Astrocyte (in vitro differentiated cells and primary cell): ENCODE data around the gene SAAL1. TPM values are rescaled to one million over a fixed set of nuclear protein-coding genes. Genes with fewer than 3 reads are reported as not detected.

Source experiments
- DNase-seq: peaks from one replicate; pipeline ENCODE4 v3.0.0-alpha.2; 2010; ENCODE audit warnings: low read depth
- FAIRE-seq: peaks from 2 replicates; lab custom pipeline; 2011; peaks lifted over from hg19 to GRCh38; lab: Jason Lieb, UNC
- H2AFZ ChIP-seq: 2 replicates; pipeline ENCODE4 v1.6.0; 2012; ENCODE audit warnings: low read depth, low read length, inconsistent platforms
- H3K27ac ChIP-seq: 2 replicates; pipeline ENCODE4 v1.5.1; 2011; ENCODE audit warnings: low read depth, low read length, inconsistent platforms
- H3K27me3 ChIP-seq: 2 replicates; pipeline ENCODE4 v1.6.0; 2011; ENCODE audit warnings: low read length, inconsistent platforms; ENCODE audit not compliant: insufficient read depth
- H3K36me3 ChIP-seq: 2 replicates; pipeline ENCODE4 v1.5.1; 2011; ENCODE audit warnings: low read length, inconsistent platforms; ENCODE audit not compliant: insufficient read depth
- H3K4me1 ChIP-seq: 2 replicates; pipeline ENCODE4 v1.5.1; 2011; ENCODE audit warnings: low read length, inconsistent platforms; ENCODE audit not compliant: insufficient read depth
- H3K4me2 ChIP-seq: 2 replicates; pipeline ENCODE4 v1.6.0; 2012; ENCODE audit warnings: low read length, inconsistent platforms
- H3K4me3 ChIP-seq: 2 replicates; pipeline ENCODE4 v1.5.1; 2011; ENCODE audit warnings: low read depth, mild to moderate bottlenecking, low read length, inconsistent platforms; ENCODE audit not compliant: insufficient read depth
- H3K79me2 ChIP-seq: 2 replicates; pipeline ENCODE4 v1.6.0; 2012; ENCODE audit warnings: mild to moderate bottlenecking, low read length, inconsistent platforms; ENCODE audit not compliant: insufficient read depth
- H3K9ac ChIP-seq: 2 replicates; pipeline ENCODE4 v1.6.0; 2012; ENCODE audit warnings: mild to moderate bottlenecking, low read length, inconsistent platforms
- H3K9me3 ChIP-seq: 2 replicates; pipeline ENCODE4 v1.5.1; 2012; ENCODE audit warnings: low read depth, mild to moderate bottlenecking, low read length, inconsistent platforms; ENCODE audit not compliant: insufficient read depth
- H4K20me1 ChIP-seq: 2 replicates; pipeline ENCODE4 v1.6.0; 2012; ENCODE audit warnings: low read length, inconsistent platforms; ENCODE audit not compliant: insufficient read depth
- H3K27ac Mint-ChIP-seq: one replicate; pipeline ENCODE4 v1.8.0; 2021; ENCODE audit warnings: mild to moderate bottlenecking, mixed read lengths; ENCODE audit not compliant: unreplicated experiment
- H3K27me3 Mint-ChIP-seq: one replicate; pipeline ENCODE4 v1.8.0; 2021; ENCODE audit warnings: low read depth, mixed read lengths; ENCODE audit not compliant: unreplicated experiment
- H3K36me3 Mint-ChIP-seq: one replicate; pipeline ENCODE4 v1.8.0; 2021; ENCODE audit warnings: low read depth, mixed read lengths; ENCODE audit not compliant: unreplicated experiment
- H3K4me1 Mint-ChIP-seq: one replicate; pipeline ENCODE4 v1.8.0; 2021; ENCODE audit warnings: low read depth, mixed read lengths; ENCODE audit not compliant: unreplicated experiment
- H3K4me3 Mint-ChIP-seq: one replicate; pipeline ENCODE4 v1.8.0; 2021; ENCODE audit warnings: mild to moderate bottlenecking, moderate library complexity, mixed read lengths; ENCODE audit not compliant: unreplicated experiment
- H3K9me3 Mint-ChIP-seq: one replicate; pipeline ENCODE4 v1.8.0; 2021; ENCODE audit warnings: mild to moderate bottlenecking, mixed read lengths; ENCODE audit not compliant: unreplicated experiment
- EZH2 ChIP-seq: IDR thresholded peaks from 2 replicates; pipeline ENCODE4 v1.6.1; 2012; ENCODE audit warnings: mild to moderate bottlenecking, low read length, inconsistent platforms; ENCODE audit not compliant: insufficient read depth
- total RNA-seq: library from RNA; stranded (reverse); gene quantifications from 2 replicates; pipeline ENCODE4 v1.2.1, GENCODE V29; 2021
- TF ChIP-seq, protein P1 (sequence below): IDR thresholded peaks from 2 replicates; pipeline ENCODE4 v1.5.1; 2011; ENCODE audit warnings: low read depth, mild to moderate bottlenecking, inconsistent platforms, low read length, moderate library complexity; ENCODE audit not compliant: insufficient read depth

Gene SAAL1
- total RNA-seq, 1 donor from 2014 or later = 13.1 TPM

DNA sequence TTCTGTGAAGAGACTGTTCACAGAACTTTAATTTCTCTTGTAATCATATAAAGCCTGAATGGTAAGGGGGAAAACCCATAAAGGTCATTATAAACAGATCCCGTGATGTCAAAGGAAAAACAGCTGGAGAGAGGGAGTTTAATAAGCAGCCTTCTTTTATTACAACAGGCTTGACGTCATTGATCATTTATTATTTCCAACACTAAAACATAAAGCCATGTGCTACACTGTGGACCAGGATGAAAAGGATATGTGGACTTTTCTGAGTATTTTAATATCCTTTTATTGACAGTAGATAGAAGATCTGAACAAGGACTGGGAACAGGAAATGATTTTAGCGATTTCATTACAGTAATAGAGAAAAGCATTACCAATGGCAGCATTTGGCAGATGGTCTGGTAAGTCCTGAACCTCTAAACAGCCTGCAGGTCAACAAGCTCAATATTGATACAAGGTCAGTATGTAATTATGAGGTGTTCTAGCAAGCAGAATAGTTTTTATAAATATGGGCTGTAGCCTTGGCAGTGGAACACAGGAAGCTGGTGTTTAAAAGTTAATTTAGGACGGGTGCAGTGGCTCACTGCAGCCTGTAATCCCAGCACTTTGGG lies 34.7 kb downstream of the SAAL1 start:
- H3K4me3 Mint-ChIP-seq = no peak overlapping the region
- peaks cover 4% of the 10 kb centered on the region for H3K4me1 Mint-ChIP-seq
- no peaks in the 10 kb centered on the region for H3K27me3 Mint-ChIP-seq
- H3K36me3 Mint-ChIP-seq = peaks cover 4% of the 10 kb centered on the region
- H3K79me2 ChIP-seq = no peaks in the 10 kb centered on the region
- no peak overlapping the region for H3K4me3 ChIP-seq
- no peaks in the 10 kb centered on the region for H3K4me1 ChIP-seq
- no peak overlapping the region for H3K27ac ChIP-seq
- H3K9ac ChIP-seq = no peak overlapping the region
- no peaks in the 10 kb centered on the region for H3K27me3 ChIP-seq
- H3K27ac Mint-ChIP-seq = no peak overlapping the region
- TF ChIP-seq EZH2 = no peak
- TF ChIP-seq, protein P1, sequence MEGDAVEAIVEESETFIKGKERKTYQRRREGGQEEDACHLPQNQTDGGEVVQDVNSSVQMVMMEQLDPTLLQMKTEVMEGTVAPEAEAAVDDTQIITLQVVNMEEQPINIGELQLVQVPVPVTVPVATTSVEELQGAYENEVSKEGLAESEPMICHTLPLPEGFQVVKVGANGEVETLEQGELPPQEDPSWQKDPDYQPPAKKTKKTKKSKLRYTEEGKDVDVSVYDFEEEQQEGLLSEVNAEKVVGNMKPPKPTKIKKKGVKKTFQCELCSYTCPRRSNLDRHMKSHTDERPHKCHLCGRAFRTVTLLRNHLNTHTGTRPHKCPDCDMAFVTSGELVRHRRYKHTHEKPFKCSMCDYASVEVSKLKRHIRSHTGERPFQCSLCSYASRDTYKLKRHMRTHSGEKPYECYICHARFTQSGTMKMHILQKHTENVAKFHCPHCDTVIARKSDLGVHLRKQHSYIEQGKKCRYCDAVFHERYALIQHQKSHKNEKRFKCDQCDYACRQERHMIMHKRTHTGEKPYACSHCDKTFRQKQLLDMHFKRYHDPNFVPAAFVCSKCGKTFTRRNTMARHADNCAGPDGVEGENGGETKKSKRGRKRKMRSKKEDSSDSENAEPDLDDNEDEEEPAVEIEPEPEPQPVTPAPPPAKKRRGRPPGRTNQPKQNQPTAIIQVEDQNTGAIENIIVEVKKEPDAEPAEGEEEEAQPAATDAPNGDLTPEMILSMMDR = no peak
- H3K4me2 ChIP-seq = no peak overlapping the region
- H3K9me3 ChIP-seq = no peaks in the 10 kb centered on the region
- H4K20me1 ChIP-seq = no peaks in the 10 kb centered on the region
- peaks cover 2% of the 10 kb centered on the region for H3K36me3 ChIP-seq
- DNase-seq = no peak
- no peak overlapping the region for H2AFZ ChIP-seq
- no peak for FAIRE-seq
- H3K9me3 Mint-ChIP-seq = no peaks in the 10 kb centered on the region

DNA sequence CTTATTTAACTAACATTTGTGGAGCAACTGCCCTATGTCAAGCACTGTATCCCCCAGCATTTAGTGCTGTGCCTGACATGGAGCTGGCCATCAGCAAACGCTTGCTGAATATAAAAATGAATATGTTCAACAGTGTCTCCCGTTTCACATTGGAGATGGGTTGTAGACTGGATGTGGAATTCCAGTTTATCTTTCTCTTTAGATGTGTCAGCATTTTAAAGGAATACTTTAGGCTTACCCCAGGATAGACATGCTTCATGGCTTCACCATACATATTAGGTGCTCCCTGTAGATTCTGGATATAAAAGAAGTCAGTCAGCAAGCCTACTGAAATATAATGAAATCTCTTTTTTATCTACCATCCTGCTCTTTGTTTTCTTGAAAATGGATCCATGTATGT lies 38.5 kb downstream of the SAAL1 start:
- no peak overlapping the region for H3K27ac Mint-ChIP-seq
- Histone ChIP-seq H3K27ac (no peak overlapping the region), H3K79me2 (no peaks in the 10 kb centered on the region), H3K4me2 (no peak overlapping the region), H3K27me3 (no peaks in the 10 kb centered on the region), H3K36me3 (no peaks in the 10 kb centered on the region), H3K9me3 (no peaks in the 10 kb centered on the region), H4K20me1 (no peaks in the 10 kb centered on the region), H3K9ac (no peak overlapping the region), H3K4me3 (no peak overlapping the region), H3K4me1 (no peaks in the 10 kb centered on the region), H2AFZ (no peak overlapping the region)
- DNase-seq (no peak), FAIRE-seq (no peak)
- peaks cover 2% of the 10 kb centered on the region for H3K36me3 Mint-ChIP-seq
- H3K27me3 Mint-ChIP-seq = no peaks in the 10 kb centered on the region
- no peak overlapping the region for H3K4me3 Mint-ChIP-seq
- no peaks in the 10 kb centered on the region for H3K4me1 Mint-ChIP-seq
- H3K9me3 Mint-ChIP-seq = no peaks in the 10 kb centered on the region
- TF ChIP-seq, protein P1 = no peak
- no peak for TF ChIP-seq EZH2

DNA sequence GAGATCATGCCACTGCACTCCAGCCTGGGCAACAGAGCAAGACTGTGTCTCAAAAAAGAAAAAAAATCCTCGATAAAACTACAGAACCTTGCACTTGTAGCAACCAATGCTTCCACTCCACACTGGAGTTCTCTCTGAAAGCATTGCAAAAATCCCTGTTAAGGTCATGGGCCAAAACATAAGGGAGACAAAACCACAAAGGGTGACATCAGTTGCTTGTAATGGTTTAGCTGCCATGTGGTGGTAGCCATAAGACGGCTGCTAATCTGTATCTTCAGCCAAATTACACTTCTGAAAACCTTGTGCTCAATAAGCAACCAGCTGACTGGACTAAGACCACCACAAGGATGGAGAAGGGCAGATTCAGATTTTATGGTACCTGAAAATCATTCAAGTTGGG lies 39.3 kb downstream of the SAAL1 start:
- no peak for FAIRE-seq
- TF ChIP-seq, protein P1 = no peak
- TF ChIP-seq EZH2 = no peak
- Histone ChIP-seq H3K9ac (no peak overlapping the region), H3K27me3 (no peaks in the 10 kb centered on the region), H3K4me1 (no peaks in the 10 kb centered on the region), H3K79me2 (no peaks in the 10 kb centered on the region), H3K36me3 (no peaks in the 10 kb centered on the region), H3K4me2 (no peak overlapping the region), H3K9me3 (no peaks in the 10 kb centered on the region), H2AFZ (no peak overlapping the region), H3K4me3 (no peak overlapping the region), H3K27ac (no peak overlapping the region), H4K20me1 (no peaks in the 10 kb centered on the region)
- peak; percentile 48 for DNase-seq
- Mint-ChIP-seq H3K27me3 (no peaks in the 10 kb centered on the region), H3K9me3 (no peaks in the 10 kb centered on the region), H3K4me3 (no peak overlapping the region), H3K4me1 (no peaks in the 10 kb centered on the region), H3K36me3 (peaks cover 2% of the 10 kb centered on the region), H3K27ac (no peak overlapping the region)
